Skeletal muscle tissue (tissue), 5 donors: ENCODE results near the gene AGPAT3. TPM values are rescaled to one million over a fixed set of nuclear protein-coding genes. Genes with fewer than 3 reads are reported as not detected.

Experiments used
- H3K27ac ChIP-seq: one replicate; pipeline ENCODE4 v1.7.0; 2013; ENCODE audit warnings: mild to moderate bottlenecking, low read depth, low read length, inconsistent platforms
- H3K27me3 ChIP-seq, 3 donors: one replicate each; pipeline ENCODE4 v1.7.0; 2013; ENCODE audit warnings: low read length in 3 of 3; ENCODE audit not compliant: control insufficient read depth in 3 of 3, insufficient read depth in 3 of 3
- H3K36me3 ChIP-seq, 3 donors: one replicate each; pipeline ENCODE4 v1.7.0; 2013; ENCODE audit warnings: low read length in 3 of 3; ENCODE audit not compliant: control insufficient read depth in 3 of 3, insufficient read depth in 3 of 3
- H3K4me1 ChIP-seq, 3 donors: one replicate each; pipeline ENCODE4 v1.7.0; 2013; ENCODE audit warnings: low read length in 3 of 3, mild to moderate bottlenecking in 3 of 3; ENCODE audit not compliant: control insufficient read depth in 3 of 3, insufficient read depth in 3 of 3
- H3K4me3 ChIP-seq, 3 donors: one replicate each; pipeline ENCODE4 v1.7.0; 2013; ENCODE audit warnings: low read length in 3 of 3
- H3K9ac ChIP-seq, 3 donors: one replicate each; pipeline ENCODE4 v1.7.0; 2013; ENCODE audit warnings: low read length in 3 of 3, mild to moderate bottlenecking in 3 of 3, moderate library complexity in 2 of 3, low read depth in 1 of 3
- H3K9me3 ChIP-seq, 3 donors: one replicate each; pipeline ENCODE4 v1.7.0; 2013; ENCODE audit warnings: low read length in 3 of 3; ENCODE audit not compliant: control insufficient read depth in 3 of 3
- small RNA-seq: library from RNA; depleted of rRNA; stranded (forward); fragments of <200 nt; gene quantifications from one replicate; pipeline ENCODE3, GENCODE V24; 2014
- total RNA-seq: library from RNA; depleted of rRNA; stranded (reverse); fragments of >200 nt; gene quantifications from one replicate; pipeline ENCODE4 v1.2.3, GENCODE V29; 2014
- donor health status: Osteomylitis.

Gene AGPAT3
- total RNA-seq, 1 donor from 2014 or later, result 16.7 TPM

DNA sequence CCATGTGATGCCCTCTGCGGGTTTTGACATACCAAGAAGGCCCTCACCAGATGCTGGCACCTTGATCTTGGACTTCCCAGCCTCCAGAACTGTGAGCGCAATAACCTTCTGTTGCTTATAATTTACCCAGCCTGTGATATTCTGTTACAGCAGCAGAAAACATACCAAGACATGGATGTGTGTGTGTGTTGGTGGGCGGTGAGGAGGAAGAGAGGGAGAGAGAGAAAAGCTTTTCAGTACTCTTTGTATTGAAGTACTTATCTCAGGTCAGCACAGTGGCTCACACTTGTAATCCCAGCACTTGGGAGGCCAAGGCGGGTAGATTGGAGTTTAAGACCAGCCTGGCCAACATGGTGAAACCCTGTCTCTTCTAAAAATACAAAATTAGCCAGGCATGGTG, 170.2 kb downstream of the AGPAT3 start:
- H3K27me3 ChIP-seq, result no peaks in the 10 kb centered on the region
- H3K9me3 ChIP-seq, result no peaks in the 10 kb centered on the region
- H3K4me1 ChIP-seq, result no peaks in the 10 kb centered on the region
- no peak overlapping the region for H3K9ac ChIP-seq
- no peak overlapping the region for H3K4me3 ChIP-seq
- peaks cover 29 to 47% (median 31%) of the 10 kb centered on the region in 3 donors for H3K36me3 ChIP-seq
- no peak overlapping the region for H3K27ac ChIP-seq

Small RNAs within 50 kb of the gene (small RNA-seq; reads per million reads assigned to genes)
- gene RNU6-1150P (not detected), gene RNU6-859P (not detected)

Other genes with a start within 250 kb of the AGPAT3 start
- 1.6 TPM for gene HSF2BP, start 205.7 kb upstream of the AGPAT3 start, total RNA-seq
- 13.6 TPM for gene RRP1B, start 205.7 kb upstream of the AGPAT3 start, total RNA-seq
- 12.5 TPM for gene PDXK, start 146.1 kb upstream of the AGPAT3 start, total RNA-seq
- gene CSTB, start 88.9 kb upstream of the AGPAT3 start, total RNA-seq, result 6.3 TPM
- 10.4 TPM for gene RRP1, start 75.6 kb upstream of the AGPAT3 start, total RNA-seq
- 7.3 TPM for gene TRAPPC10, start 147.1 kb downstream of the AGPAT3 start, total RNA-seq
- gene PWP2, start 242.2 kb downstream of the AGPAT3 start, total RNA-seq, result 7.3 TPM